ENCODE data around the gene STXBP3.

STXBP3 gene

DNA sequence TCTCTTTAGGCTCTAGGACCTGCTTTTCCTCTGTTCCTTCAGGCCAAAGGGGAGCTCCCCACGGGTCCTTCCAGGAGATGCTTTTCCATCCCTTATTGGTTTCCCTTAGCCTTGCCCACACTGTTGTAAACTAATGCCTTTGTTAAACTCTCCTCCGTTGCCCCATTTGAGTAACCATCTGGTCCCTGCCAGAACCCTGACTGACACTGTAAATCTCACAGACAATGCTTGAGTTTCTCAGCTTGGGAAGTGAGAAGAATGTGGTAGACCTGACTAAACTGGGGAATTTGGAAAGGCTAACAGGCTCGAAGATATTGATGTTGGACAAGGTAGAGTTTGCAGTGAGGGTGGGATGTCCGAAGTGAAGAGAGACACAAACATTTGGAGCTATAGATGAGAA is 99.0 kb downstream of the STXBP3 start:
- ATAC-seq (no peak), DNase-seq (no peak)

DNA sequence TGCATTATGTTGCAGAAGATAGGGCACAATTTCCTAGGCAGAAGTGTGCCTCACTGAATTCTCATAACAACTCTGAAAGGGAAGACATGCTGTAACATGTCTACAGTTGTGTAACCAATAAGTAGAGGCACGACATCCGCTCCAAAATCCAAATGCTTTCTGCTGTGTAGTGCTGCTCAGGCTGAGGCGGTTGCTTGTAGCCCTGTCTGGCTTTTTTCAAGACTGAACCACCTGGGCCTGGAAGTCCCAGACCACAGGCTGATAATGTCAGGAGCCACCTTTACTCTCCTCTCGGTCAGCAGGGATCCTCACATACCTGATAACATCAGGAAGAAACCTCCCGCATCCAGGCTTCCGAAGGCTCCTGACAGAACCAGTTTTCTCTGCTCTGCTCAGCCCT is 99.5 kb downstream of the STXBP3 start:
- ATAC-seq (no peak), DNase-seq (no peak)

DNA sequence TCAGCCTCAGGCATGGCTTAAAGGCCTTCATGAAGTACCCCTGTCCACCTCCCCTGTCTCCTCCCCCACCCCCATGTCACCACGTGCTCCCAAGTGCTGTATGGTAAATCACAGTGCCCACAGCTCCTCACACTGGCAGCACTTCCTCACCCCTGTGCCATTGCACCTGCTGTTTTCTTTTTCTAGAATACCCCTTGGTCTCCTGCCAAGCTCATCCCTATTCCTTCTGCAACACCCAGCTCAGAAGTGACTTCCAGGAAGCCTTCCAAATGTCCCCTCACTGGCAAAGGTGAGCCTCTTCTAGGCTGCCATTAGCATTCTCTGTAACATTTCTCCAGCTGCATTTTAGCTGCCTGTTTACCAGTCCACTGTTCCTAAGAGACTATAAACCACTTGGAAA is 101.0 kb downstream of the STXBP3 start:
- ATAC-seq (no peak), DNase-seq (no peak)

DNA sequence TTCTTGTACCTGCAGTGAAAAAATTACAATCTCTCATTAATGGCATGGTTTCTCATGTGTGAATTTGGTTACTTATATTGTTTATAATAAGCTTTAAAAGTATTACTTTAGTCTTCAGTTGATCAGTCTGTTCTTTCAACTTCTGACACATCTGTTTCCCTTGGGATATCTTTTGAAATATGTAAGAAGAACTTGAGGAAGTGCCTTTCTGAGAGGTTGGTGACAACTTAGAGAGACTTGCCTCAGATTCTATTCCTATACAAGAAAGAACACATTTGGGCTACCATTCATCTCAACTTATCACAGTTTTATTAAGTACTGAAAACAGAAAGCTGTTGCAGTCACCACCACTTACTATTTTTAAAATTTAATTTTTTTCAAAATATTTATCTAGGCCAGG is 102.3 kb downstream of the STXBP3 start:
- DNase-seq = no peak
- ATAC-seq = no peak

DNA sequence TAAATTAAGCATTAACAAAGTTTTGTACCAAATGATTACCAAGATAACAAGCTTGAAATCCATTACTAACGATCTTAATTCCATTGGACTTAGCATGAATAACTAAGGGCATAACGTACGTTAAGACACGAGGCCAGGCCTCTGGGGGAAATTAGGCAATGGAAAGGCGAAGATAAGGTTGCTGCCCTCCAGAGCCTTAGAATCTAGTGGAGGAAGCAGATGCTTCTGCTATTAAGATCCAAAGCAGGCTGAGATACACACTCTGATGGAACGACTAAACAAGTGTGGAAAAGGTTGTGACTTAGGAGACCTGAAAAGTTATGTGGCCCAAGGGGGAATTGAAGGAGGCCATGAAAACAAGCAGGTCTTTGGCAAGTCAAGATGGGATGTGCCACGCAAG is 104.5 kb downstream of the STXBP3 start:
- ATAC-seq = no peak
- DNase-seq = no peak

DNA sequence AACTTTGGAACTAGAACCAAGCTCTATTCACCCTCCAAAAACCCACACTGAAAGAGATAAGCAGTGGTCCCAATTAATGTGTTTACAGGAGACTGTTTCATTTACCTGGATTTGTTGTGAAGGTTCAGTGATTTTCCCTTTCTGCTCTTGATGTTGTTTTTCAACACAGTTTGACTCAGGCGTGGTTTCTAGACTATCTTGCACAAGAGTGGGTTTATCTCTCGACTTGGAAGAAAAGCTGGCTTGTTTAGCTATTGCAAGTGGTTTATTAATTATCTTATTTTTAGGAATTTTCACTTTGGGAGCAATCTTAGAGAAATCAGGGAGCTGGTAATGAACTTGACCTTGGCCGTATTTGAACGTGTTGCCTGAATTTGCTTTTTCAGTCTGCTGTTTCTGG is 105.1 kb downstream of the STXBP3 start:
- no peak for ATAC-seq
- DNase-seq = no peak

- no peak for ATAC-seq
- DNase-seq = no peak
Observed at GRCh38 chr1:108852221-108852975, 105.9 kb downstream of the STXBP3 start.

DNA sequence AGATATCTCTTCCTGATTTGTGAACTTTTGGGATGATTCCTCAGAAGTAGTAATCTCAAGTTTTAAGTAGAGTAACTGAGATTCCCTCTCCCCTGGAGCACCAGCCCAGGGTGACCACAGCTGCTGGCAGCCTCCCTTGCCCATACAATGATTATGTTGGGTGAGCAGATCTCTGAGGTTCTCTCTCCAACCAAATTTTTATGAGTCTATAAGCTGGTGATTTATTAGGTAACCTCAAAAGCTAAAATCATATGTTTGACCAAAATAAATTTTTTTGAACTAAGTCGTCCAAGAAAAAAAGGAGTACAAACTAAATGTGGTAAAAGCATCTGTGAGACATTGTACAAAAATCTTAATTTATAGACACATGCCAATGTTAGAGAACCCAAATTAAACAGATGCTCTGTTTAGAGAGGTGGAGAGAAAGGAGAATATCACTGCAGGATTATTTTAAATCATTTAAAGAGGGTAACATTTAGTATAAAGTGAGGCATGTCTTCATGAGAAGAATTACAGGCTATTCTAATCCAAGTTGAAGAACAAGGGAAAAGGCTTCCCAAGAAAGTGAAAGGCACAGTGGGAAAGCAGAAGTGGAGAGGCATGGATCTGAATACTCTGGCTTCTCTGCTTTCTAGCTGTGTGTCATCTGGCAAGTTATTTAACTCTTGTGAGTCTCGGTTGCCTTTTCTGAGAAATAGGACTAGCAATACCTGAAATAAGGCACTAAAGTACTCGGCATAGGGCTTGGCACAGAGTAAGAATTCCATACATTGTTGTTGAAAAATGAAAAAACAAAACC is 107.9 kb downstream of the STXBP3 start:
- DNase-seq (no peak), ATAC-seq (no peak)

DNA sequence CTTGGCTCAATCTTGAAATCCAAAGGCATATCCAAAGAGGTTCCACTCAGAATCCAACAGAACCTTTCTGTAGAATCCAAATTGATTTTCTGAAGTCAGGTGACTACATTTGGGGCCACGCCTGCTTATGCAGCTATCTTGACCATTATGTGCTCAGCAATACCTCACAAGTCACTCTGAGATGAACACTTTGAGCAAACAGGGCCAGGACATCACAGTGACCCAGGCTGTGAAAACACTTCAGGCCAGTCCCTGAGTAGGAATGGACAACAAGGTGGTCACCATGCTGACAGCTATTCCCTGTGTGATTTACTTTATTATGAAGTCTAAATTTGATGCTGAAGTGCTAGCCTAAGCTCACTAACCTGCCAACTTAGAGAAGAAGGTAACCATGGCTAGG is 110.5 kb downstream of the STXBP3 start, which contains the start of gene AKNAD1:
Gene AKNAD1 (minus strand): TSS at position 101 of the 400 bp plus-strand sequence. CDS start 4,430 bp downstream, outside the sequence.
- no peak for DNase-seq
- no peak for ATAC-seq

DNA sequence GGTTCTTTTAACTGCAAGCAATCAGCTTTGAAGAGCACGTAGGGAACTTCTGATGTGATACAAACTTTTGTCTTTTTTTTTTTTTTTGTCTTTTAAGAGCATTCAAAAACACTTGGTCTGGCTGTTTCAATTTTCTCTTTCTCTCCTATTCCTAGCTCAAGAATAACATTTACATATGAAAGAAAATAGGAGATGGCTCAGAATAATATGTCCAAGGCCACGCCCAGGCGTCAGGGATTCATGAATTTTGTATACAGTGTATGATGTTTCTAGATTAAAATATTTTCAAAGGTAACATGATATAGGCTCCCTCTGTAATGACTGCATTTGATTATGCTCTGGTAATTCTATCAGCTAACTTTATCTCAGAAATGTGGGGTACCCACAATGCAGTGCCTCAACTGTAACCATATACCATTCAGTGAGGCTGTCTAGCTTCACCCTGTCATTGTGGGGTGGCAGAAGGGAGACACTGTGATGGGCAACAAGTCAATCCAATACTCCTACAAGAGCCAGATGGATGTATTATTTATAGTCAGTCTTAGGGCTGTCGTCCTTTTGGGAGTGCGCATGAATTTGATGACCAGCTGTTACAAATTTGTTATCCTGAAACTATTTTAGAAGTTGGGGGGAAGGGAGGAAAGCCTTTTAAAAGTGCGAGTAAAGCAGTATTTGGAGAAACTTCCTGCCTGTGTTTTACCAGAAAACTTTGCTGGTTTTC is 111.9 kb downstream of the STXBP3 start:
- DNase-seq = no peak
- ATAC-seq = no peak
